Endometrium (tissue), 2 donors: Measurements from ENCODE around the gene SLC25A47.
"Not testable (repeated sequence)": the region's sequence is repeated elsewhere in the genome, so short reads cannot be mapped to it uniquely, and the experiment has no call there.

Source experiments
- FAIRE-seq: peaks from 2 replicates; lab custom pipeline; 2012; peaks lifted over from hg19 to GRCh38; lab: Jason Lieb, UNC
- donor health status: control.
- donor health status: control.

The SLC25A47 gene

DNA sequence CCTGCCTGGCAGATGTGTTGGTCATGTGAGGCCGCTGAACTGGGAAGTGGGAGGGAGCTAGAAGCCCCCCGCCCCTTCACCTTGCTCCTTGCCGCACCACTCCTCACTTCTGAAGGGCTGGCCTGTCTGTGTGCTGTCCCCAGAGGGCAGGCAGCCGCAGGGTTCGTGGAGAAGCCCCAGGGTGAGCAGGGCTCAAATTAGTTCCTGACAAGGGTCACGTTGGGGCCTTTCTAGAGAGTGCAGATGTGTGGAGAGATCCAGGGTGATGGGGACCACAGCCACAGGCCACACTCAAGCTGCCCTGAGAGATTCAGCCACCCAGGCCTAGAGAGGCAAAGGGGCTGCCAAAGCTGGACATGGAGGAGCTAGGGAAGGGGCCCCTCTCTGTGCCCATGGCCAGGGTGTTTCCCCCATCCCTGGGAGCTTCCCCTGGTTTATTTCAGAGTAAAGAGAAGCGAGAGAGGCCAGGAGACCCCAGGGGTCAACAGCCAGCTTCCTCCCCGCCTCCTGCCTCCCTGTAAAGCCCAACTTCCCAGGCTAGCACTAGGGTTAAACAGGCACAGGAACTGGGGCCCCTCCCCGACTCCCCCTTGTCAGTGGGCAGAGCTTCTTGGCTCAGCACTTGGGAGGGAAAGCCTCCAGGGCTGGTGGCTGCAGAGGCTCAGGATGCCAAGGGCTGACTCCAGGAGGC, 33.1 kb upstream of the SLC25A47 start:
- FAIRE-seq: no peak

DNA sequence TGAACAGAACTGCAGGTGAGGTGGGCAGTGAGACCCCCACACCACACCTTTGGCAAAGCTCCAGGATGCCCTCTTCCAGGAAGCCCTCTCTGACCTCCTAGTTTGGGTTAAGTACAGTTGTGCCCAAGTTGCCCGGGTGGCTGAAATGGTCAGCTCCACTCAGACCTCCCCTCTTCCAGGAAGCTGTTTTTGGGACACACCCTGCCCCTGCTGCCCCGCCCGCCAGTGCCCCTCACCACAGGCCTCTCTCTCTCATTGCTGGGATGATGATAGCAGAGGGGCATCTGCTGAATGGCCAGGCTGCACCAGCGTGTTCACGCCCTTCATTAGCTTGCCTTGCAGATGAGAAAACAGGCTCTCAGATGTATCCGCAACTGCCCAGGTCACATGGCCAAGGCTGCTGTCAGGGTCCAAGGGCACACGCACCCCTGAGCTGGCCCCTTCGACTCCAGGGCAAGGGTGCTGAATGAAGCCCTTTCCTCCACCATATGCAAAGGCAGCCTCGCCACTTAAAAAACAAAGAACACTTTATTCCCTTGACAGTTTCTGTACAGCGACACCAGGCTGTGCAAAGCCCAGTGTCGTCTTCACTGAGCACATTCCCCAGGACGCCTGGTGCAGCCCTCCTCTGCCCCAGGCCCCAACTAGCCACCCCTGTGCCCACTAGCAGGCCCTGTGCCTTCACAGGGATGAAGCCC, 32.4 kb upstream of the SLC25A47 start:
- no peak for FAIRE-seq

DNA sequence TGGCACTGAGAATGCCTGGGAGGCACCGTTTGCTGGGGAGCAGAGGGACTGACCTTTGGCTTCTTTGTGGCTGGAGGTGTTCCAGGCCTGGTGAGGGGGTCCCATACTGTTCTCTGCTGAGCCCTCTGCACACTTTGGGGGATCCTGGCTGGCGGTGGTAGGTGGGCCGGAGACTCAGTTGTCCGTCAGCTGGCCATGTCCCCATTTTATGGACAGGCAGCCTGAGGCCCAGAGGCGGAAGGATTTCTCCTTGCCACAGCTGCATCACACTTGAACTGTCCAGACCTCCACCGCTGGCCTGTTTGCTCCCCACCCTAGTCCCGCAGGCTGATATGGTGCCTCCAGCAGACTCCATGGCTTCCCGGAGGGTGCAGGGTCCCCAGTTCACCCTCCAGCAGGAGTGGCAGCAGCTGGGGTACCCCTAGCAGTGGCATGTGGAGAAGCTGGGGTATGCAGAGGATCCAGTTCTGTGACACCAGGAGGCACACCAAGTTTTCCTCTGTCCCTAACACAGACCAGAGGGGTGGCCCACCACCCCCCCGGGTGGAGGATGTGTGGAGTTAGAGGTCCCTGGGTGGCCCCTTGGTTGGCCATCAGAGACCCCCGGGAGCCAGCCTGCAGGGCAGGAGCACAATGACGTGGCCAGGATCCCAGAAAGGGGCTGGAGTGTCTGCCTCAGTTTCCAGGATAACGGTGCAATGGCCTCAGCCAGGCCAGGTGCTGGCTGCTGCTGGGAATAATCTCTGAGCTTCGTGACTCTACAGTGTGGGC, 31.6 kb upstream of the SLC25A47 start:
- no peak for FAIRE-seq

DNA sequence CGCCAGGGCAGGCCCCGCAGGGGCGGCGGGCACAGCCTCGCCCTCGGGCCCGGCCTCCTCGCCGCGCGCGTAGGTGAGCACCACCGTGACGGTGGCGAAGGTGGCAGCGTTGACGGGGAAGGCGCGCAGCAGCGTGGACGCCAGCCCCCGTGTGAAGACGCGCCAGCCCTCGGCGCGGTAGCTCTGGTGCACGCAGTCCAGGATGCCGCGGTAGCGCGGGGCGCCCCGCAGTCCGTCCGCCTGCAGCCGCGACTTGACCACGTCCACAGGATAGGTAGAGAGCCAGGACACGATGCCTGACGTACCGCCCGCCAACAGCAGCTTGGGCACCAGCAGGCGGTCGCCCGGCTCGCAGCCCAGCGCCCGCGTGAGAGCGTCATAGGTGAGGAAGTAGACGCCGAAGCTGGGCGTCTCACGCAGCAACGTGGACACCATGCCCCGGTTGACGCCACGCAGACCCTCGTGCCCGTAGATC, 30.8 kb upstream of the SLC25A47 start:
- FAIRE-seq: no peak

DNA sequence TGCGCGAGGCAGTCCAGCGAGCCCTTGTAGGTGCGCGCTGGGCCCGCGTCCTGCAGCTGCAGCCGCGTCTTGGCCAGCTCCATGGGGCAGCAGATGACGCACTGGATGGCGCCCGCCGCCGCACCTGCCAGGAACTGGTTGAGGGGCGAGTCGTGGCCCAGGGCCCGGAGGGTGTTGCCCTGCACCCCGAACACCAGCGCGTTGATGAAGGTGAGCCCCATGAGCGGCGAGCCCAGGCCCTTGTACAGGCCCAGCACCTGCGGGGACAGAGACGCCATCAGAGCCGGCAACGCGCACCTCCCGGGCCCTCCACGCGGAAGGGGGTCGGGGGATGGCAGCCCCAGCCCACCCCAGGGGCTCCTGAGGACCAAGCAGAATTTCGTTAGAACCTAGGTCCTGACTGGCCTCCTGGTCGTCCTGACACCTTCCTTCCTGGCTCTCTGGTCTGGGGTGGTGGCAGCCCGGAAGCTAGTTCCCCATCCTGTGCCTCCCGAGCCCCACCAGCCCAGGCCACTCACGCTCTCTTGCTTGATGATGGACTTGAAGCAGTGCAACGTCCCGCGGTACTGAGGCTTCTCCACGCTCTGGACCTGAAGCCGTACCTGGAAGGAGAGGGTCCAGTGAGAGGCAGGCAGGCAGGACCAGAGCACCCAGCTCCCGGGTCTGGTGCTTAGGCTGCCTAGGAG, 30.2 kb upstream of the SLC25A47 start:
- no peak for FAIRE-seq

DNA sequence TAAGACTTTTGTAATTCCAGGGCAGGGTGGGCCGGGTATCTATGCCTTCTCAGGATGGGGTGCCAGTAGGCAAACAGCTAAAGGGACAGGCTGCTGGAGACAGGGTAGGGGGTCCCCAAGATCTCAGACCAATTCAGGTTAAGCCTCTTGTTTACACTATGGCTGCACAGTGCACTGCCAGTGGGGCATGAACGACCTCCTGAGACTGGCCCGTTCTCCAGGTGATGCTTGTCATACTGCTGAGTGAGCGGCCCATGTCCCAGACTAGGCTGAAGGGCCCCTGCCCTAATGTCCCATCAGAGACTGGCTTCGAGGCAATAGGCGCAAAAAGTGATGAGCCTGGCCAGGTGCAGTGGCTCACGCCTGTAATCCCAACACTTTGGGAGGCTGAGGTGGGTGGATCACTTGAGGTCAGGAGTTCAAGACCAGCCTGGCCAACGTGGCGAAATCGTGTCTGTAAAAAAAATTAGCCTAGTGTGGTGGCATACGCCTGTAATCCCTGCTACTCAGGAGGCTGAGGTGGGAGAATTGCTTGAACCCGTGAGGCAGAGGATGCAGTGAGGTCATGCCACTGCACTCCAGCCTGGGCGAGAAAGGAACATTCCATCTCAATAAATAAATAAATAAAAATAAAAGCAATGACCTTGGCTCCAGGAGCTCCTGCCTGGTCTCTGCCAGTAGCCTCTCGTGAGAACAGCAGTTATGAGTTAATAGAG, 29.5 kb upstream of the SLC25A47 start:
- no peak for FAIRE-seq

DNA sequence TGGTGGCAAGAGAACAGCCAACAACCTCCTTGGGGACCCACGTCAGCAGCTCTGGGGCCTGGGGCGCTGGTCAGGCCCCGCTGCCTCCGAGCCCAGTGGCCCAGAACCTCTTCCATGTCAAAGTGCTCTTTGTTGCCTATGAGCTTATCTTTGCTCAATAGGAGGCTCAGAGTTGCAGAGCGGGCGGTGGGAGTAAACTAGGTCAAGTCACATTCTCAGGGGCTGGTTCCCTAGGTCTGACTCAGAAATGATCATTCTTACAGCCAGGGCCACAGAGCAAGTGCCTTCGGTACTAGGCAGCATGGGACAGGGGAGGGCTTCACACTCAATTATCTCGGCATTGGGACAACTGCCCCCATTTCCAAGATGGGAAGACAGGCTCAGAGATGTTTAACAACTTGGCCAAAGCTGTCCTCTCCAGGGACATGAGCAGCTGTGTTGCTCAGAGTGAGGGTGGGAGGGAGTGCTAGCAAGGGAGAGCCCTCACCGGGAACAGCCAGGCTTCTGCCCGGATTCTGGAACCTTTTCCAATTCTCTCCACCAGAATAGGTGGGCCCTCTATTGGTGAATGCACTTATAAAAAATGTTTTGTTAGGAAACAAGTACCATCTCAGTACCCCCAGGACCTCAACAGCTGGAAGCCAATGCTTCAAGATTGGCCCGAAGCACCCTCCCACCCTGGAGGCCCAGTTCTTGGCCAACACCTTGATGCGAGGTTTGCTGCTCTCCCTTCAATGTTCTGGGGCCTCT, 28.8 kb upstream of the SLC25A47 start:
- FAIRE-seq: no peak

DNA sequence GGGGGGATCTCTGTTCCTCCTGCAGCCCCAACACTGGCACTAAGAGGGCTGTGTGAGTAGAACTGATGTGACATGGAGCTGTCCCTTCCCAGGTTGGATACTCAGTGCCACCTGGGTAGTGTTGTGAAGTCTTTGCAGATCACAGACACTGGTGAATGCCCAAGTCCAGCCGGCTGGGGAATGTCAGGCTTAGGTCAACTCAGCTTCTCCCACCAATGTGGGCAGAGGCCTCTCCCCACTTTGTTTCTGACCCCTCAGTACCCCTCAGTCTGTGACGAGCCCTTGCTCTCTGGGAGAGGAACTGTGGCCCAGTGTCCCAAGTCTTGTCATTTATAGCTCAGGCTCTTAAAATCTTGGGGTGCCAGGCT, 28.2 kb upstream of the SLC25A47 start:
- no peak for FAIRE-seq

DNA sequence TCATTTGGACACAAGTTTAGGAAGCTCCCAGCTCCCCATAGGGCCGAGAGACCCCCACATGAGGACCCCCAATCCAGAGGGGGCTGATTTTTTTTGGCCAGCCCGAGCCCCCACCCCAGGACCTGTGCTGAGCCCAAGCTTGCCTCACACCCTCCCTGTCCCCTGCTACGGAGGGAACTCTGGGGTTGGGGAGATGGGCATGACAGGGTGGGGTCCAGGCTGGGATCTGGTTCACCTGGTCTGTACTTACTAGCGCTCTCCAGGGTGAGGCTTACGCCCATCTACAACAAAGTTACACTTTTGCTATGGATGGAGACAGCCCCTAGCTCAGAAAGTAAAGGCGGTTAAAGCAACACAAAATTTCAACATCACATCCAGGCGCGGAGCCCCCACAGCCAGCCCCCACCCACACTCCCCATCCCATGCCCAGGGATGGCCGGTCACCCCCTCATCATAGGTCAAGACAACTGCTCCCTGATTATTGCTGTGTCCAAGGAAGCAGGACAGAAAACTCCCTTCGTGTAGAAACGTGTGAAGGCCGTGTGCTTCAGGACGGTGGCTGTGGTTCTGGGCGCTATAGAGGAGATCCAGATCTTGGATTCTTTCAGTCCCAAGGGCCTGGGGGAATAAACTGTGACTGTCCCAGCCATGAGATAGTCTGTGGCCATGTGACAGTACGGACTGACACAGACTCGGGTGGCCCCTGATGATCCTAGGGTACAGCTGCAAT, 27.6 kb upstream of the SLC25A47 start:
- FAIRE-seq: no peak

DNA sequence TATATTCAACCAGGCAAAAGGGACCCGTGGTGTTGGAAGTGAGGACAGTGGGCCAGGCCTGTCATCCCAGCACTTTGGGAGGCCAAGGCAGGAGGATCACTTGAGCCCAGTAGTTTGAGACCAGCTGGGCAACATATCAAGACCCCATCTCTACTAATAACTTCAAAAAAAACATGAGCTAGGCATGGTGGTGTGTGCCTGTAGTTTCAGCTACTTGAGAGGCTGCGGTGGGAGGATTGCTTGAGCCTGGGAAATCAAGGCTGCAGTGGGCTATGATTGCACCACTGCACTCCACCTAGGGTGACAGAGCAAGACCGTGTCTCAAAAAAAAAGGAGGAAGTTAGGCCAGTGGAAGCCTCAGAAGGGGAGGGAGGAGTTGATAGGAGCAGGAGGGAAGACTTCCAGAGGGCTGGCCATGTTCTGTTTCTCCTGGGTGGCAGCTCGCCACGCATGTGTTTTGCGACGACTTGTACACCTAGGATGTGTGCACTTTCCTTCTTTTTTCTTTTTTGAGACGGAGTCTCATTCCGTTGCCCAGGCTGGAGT, 27.0 kb upstream of the SLC25A47 start:
- no peak for FAIRE-seq

DNA sequence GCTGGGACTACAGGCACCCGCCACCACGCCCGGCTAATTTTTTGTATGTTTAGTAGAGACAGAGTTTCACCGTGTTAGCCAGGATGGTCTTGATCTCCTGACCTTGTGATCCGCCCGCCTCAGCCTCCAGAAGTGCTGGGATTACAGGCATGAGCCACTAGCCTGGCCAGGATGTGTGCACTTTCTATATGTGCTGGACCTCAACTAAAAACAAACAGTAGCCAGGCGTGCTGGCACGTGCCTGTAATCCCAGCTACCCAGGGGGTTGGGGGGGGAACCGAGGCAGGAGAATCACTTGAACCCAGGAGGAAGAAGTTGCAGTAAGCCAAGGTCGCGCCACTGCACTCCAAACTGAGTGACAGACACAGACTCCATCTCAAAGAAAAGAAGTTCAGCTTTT, 26.4 kb upstream of the SLC25A47 start:
- not testable (repeated sequence) for FAIRE-seq

DNA sequence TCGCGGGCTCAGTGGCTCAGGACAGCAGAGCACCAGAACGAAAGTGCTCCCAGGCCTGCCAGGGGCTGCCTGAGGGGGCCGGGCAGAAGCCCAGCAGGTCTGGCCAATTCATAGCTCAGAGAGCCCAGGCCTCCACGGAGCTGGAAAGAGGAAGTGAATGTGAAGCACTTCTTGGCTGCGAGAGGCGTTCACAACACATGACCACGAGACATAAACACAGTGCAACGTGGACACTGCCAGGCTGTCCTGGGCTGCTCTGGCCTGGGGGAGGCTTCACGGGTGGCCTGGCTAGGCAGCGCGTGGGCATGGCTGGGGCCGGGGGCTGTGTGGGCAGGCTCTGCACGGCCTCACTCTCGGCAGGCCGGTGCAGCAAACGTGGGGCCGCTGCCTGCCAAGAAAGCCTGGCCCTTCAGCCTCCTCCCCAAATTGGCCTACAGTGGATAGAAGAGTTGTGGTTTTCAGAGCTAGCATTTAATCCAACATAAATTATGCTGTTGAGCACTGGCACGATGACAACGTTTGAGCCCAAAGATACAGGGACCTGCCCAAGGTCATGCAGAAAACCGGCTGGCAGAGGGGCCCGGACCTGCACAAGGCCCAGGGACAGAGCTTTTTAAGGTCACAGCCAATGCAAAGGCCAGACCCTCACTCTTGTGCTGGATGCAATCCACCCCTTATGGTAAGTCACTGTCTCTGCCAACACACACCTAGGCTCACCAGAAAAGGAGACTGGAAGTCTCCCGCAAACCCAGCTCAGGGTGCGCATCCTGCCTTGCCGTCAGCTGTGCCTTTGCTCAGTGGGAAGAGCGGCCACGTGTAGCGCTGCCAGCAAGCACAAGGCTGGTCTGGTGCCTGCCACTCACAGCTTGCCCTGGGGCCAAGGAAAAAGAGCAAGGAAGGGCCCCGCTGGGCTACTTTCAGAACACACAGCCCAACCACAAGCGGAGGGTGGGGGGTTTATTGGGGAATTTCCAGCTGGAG, 25.5 kb upstream of the SLC25A47 start:
- no peak for FAIRE-seq

DNA sequence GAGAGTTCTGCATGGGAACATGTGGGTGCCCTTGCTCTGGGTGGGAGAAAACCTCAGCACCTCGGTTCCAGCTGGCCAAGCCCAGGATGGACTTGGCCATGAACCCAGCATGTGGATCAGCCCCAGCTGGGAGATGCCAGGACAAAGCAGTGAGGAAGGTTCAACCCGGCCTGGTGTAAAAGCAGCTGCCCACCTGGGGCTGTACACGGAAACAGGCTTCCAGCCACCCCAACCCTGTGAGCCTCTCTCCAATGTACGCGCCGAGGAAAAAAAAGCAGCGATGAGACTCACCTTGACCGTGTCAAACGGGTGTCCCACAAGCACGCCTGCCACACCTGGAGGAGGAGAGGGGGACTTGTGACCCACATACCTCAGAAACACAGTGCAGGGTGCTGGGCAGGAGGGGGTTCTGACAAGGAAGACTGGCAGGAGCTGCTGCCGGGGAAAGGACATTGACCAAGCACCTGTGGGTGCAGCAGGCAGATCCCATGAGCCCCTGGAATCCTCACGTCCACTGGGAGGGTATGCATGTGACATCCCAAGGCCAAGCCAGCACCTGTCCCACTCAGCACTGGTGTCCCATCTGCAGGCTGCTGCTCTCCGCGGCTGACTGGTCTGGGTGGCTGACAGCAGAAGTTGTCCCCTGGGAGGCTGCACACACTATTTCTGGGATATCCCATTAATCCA, 24.4 kb upstream of the SLC25A47 start:
- FAIRE-seq: no peak

DNA sequence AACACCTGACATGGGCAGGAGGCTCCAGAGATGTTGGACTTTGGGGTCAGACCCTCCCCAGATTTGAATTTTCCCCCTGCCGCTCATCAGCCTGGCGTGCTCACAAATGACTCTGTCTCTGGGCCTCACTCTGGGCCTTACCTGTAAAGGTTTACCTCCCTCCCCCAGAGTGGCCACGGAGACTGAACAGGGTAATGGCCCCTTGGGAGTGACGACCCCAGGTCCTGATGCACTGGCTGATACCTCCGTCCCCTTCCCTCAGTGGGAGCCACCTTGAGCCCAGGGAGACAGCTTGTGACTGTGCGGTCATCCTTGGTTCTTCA, 23.9 kb upstream of the SLC25A47 start:
- no peak for FAIRE-seq

DNA sequence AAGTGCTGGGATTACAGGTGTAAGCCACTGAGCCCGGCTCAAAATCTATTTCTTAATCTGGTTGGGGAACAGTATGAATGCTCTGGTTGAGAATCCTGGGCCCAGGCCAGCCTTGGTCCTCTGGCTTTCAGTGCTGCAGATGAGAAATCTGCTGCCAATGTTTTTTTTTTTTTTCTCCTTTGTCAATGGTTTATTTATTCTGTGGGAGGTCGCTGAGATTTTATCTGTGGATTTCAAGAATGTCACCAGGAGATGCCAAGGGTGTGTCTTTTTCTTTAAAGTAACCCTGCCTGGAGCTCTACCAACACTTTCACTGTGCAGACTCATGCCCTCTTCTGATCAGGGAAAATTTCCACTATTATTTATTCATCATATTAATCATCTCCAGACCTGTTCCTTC, 20.5 kb upstream of the SLC25A47 start:
- FAIRE-seq: no peak

DNA sequence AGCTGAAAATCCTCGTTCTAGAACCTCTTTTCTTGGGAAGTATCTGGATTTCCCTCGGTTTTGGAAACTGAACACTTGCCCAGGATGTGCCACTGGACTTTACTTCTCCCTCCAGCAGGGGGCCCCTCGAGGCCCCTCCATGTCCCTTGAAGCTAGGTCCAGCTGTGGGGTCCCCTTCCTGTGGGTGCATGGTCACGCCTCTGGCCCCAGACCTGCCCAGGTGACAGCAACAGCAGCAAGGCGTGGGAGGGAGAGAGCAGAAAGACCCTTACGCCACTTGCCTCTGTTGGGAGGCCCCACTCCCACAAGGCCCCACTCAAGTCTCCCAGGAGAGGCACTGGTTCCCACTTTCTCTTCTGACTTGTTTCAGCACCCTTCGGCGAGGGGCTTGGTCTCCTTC, 20.0 kb upstream of the SLC25A47 start:
- FAIRE-seq: no peak

DNA sequence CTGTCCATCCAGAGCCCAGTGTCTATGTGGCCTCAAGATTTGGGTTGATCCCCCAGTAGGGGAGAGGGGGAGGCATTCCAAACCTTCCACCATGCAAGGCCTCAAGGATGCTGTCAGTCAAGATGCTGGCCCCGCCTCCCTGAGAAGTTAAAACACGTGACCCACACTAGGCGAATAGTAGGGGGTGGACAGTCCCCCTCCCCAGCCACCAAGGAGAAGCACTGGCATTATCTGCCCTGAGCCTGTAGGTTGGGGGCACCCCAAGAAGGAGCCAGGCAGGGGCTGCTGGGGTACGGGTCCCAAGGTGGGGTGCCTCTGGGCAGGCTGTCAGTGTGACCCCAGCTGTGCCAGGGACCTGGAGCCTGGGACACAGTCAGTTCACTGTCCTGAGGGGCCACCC, 19.2 kb upstream of the SLC25A47 start:
- no peak for FAIRE-seq

DNA sequence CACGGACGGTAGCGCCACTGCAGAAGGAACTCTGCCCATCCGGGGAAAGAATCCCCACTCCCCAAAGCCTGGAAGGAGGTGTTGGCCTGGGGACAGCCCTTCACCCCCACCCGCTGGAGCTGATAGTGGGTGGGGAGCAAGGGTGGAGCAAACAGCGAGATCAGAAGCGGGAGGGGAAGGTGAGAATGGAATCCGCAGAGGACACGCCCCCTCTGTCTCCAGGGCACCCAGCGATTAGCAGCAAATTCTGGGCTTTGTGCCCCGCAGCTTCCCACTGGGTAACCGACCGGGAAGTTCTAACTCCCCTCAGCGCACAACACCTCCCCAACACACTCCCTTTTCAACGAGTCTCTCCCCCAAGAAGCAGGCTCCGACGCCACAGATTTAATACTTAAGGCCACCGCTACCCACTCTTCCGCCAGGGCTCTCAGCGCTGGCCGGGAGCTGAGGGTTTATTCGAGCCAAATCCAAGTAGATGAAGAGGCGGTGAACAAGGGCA, 18.3 kb upstream of the SLC25A47 start:
- no peak for FAIRE-seq
